ENCODE results near the gene CNOT4.
A peak's percentile ranks its signal among the peaks of the same experiment; 100 is the strongest.
"Not testable (repeated sequence)": the region's sequence is repeated elsewhere in the genome, so short reads cannot be mapped to it uniquely, and the experiment has no call there.

The CNOT4 gene

DNA sequence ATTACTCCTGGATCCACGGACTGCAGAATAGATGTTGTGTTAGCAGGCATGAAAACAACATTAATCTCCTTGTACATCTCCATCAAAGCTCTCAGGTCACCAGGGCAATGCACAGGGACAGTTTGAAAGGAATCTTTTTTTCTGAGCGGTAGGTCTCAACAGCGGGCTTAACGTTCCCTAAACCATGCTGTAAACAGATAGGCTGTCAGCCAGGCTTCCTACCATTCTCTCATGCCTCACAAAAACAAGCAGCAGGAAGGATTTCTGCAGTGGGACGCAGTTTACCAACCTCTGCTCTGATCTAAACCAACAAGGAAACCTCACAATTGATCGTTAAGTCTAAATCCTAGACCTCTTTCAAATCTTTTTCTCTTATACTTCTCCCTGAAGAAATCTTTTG, 50.8 kb downstream of the CNOT4 start:
- no peak for DNase-seq (ENCODE audit: low read depth in 3 of 3)

DNA sequence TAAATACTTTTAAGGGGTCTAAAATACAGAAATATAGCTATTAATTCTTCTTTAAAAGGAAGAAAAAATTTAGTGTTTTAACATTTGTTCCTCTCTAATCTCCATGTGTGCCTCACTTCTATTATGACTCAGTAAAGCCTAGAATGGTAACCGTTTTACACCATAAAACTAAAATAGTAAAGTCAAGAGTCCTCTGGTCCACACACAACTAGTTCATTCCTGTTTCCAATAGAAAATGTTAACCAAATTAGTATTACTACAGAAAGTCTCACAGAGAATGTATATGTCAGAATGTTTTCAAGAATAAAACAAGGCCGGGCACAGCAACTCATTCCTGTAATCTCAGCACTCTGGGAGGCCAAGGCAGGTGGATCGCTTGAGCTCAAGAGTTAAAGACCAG, 55.8 kb downstream of the CNOT4 start:
- no peak for DNase-seq (ENCODE audit: low read depth in 3 of 3)

- no peak for DNase-seq (ENCODE audit: low read depth in 3 of 3)
Observed at GRCh38 chr7:135449436-135449835, 60.5 kb downstream of the CNOT4 start.

DNA sequence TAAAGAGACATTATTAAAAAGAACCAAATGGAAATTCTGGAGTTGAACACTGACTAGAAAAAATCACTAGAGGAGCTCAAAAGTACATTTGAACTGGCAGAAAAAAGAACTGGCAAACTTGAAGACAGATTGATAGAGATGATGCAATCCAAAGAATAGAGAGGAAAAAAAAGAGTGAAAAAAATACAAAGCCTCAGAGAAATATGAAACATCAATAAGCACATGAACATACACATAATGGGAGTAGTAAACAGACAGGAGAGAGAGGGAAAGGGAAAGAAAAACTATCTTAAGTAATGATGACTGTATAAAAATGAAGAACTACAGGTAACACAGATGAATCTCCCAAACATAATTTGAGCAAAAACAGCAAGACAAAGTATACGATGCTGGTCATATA, 61.1 kb downstream of the CNOT4 start:
- no peak for DNase-seq (ENCODE audit: low read depth in 3 of 3)

DNA sequence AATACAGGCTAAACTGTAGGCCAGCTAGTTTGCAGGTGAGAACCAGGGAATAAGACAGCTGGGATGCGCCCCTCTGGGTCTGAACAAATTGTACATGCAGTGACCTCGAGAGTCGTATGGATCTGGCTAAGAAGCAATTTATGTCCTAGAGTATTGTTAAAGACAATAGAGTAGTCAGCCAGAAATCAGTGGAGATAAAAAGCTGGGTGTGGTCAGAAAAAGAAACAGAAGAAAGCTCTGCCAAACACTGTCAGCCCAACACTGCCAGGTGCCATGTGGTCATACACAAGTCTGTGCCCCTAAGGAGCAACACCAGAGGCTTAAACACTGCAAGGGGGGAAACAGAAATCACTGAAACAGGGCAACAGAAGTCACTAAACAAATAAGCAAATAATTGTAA, 62.2 kb downstream of the CNOT4 start:
- DNase-seq (ENCODE audit: low read depth in 3 of 3): no peak

DNA sequence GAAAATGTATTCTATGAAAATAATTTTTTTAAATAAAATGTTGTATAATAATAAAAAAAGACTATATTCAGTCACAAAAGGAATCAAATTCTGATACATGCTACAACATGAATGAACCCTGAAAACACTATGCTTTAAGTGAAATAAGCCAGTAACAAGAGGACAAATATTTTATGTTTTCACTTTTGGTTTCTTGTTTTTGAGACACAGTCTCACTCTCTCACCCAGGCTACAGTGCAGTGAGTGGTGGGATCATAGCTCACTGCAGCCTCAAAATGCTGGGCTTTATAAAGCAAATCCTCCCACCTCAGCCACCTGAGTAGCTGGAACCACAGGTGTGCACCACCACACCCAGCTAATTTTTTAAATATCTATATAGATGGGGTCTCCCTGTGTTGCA, 64.2 kb downstream of the CNOT4 start:
- no peak for DNase-seq (ENCODE audit: low read depth in 3 of 3)

DNA sequence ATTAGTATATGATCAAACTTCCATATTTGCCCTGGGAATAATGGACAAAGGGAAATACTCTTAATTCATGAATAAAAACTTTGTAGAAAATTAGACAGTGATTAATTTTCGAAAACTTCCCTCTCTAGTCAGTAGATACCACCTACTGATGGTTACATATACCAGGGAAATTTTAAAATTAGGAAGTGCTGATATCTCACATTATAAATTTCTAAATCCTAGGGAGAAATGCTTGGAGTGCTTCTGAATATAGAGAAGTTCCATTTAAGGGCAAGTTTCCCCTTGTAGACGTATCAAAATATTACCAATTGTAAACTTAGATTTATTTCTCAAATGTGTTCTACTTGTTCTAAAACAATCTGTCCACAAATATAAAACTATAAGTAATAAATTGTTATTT, 64.6 kb downstream of the CNOT4 start:
- not testable (repeated sequence) for DNase-seq (ENCODE audit: low read depth in 3 of 3)

DNA sequence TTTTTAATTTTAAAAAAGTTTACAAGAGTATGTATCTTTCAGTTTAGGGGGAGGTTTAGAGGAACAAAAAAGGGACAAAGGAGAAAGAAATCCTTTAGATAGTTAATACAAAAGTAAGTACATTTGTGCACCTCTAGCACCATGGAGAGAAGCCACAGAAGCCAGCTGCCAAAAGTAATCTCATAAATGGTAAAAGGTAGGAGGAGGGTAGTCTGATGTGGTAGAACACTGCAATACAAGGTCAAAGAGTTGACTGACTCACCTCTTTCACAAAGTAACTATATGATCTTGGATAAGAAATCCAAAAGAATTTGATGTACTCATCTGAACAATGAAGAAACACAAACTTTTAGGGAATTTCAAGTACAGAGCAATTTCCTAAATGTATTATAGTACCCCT, 68.1 kb downstream of the CNOT4 start:
- DNase-seq (ENCODE audit: low read depth in 3 of 3): no peak

DNA sequence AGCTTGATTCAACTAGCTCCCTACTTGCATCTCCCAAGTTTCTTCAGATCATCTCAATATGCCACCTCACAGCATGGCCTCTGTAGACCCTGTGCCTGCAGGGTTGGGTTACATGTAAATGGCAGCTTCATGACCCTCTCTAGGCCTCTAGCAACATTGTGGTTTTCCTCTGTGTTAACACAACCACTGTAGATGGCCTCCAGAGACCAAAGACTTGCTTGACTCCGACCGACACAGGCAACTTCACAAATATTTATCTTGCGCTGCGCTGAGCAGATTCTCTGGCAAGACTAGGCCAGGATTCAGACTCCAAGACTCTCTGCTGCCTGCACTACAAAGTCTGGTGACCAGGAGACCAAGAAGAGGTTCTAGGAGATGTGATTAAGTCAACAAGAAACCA, 75.9 kb downstream of the CNOT4 start:
- DNase-seq (ENCODE audit: low read depth in 3 of 3): no peak

DNA sequence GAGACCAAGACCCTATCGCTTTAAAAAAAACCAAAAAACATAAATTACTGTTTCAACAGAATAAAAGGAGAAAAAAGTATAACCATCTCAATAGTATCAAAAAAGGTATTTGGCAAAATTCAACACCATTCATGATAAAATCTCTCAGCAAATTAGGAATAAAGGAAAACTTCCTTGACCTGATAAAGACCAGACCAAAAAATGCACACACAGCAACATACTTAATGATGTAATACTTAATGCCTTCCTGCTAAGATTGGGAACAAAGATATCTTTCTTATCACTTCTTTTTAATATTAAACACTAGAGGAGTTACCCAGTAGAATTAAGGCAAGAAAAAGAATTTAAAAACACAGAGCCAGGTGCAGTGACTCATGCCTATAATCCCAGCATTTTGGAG, 79.3 kb downstream of the CNOT4 start:
- DNase-seq (ENCODE audit: low read depth in 3 of 3): no peak

DNA sequence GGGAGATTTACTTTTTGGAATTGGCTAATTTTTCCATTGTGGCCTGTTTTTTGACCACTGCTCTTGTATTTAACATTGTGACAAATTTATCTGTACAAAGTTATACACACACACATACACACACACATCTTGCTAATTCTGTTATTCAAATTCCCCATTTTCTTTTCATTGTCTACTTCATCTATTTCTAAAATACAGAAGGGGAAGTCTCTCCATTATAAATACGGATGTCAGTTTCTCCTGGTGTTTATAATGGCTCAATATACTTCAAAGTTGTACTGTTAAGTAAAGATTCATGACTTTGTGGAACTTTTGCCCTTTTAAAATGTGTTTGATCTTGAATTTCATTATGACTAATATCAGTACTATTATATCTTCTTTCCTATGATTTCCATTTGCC, 81.0 kb downstream of the CNOT4 start:
- DNase-seq (ENCODE audit: low read depth in 3 of 3): no peak

DNA sequence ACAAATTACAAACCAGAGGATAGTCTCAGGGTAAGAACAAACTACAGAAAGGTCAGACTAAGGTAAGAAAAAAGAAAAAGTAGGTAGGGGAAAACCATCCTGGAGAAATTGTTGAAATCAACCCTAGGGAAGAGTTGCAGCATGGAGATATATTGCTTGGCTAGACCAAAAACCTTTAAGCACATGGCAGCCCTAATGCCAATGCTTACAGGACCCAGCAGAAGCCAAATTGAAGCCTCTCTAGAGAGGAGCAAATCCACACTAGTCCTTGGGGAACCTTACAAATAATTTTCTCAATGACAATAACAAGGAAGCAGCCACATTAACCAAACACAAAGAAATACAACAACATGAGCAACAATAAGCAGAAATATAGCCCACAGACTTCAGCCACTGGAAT, 81.9 kb downstream of the CNOT4 start:
- DNase-seq (ENCODE audit: low read depth in 3 of 3): no peak

- DNase-seq (ENCODE audit: low read depth in 3 of 3): no peak
Observed at GRCh38 chr7:135427166-135427565, 82.7 kb downstream of the CNOT4 start.

DNA sequence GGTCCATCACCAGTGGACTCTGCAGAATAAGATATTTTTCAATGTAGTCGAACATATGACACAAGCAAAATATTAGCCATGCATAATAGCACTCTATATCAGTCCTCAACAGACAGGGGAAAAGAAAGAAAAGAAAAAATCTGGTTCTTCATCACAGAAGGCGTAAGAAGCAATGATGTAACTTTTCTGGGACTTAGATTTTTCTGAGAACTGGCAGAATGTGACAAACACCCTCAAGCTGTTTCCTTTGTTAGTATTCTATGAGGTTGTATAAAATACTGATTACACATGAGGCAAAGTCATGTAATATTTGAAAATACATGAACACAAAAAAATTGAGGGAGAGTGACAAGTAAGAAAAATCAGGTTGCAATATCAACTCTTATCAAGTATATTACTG, 84.9 kb downstream of the CNOT4 start:
- no peak for DNase-seq (ENCODE audit: low read depth in 3 of 3)

- no peak for DNase-seq (ENCODE audit: low read depth in 3 of 3)
Observed at GRCh38 chr7:135420786-135421185, 89.1 kb downstream of the CNOT4 start.

DNA sequence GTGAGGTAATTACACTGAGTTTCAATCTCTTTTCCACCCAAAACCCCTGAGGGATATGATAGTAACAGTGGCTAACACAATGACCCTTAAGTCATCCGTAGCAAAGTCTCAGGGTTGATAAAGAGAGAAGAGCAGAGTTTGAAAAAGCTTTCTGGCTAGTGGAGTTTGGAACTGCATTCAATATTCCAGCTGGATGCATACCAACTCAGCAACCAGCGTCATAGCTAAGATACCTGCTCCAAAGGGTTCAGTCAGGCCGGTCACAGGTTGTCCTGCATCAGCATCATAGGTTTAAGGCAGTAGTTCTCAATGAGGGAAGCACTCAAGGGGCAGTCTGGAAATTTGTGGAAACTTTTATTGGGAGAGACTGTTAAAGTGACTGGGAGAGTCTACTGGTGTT, 93.5 kb downstream of the CNOT4 start:
- DNase-seq (ENCODE audit: low read depth in 3 of 3): no peak

DNA sequence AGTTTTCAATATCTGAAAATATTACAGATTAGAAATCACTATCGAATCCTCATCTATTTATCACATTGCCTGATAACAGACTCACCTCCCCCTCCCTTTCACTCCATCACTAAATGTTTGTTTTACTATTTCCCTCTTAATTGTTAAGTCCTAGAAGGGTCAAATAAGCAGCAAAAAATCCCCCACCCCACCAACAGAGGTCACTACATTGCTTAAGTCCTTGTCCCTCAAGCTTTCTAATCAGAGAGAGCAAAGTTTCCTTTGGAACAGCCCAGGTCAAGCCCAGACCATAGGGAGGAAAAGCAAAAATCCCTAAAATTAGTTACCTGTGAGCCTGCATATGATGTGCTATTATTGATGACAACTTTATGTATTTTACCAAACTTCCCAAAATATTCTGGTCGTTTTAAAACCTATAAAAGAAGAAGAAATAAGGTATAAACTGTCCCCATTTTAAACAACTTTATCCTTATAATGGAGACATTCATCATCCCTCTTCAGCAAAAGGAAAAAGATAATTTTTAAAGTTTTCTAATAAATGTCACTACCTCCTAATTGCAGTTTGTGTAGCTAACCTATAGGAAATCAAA, 95.0 kb downstream of the CNOT4 start:
- peak in 1 of 3 experiments; percentile 4 for DNase-seq (ENCODE audit: low read depth in 3 of 3)

DNA sequence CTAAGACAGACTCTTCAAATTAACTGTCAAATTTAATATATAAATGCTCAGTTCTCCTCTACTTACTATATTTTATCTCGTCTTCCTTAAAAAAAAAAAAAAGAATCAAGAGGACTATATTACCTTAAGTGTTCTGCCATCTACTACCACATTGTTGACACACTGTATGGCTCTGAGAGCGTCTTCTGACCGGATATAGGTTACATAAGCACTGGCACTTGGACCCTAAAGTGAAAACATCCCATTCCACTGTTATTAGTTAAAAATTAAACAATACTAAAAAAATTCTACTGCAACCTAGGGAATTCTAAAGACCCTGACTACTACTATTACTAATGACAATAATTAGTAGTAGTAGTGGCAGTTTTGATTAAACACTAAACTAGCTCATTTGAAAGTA, 95.7 kb downstream of the CNOT4 start:
- no peak for DNase-seq (ENCODE audit: low read depth in 3 of 3)

DNA sequence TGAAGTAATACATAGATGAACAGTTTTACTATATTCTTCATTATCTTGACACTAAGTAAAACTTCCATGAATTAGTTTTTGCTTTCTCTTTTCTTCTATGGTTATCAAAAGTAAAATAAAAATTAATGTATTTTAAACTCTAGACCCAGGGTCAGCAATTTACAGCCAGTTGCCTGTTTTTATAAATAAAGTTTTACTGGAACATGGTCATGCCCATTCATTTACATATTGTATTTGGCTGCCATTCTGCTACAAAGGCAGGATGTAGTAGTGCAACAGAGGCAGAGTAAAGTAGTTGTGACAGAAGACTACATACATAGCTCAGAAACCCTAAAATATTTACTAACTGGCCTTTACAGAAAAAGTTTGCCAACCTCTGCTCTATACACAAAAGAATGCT, 98.8 kb downstream of the CNOT4 start:
- no peak for DNase-seq (ENCODE audit: low read depth in 3 of 3)

GRCh38 chr7:135410543-135410942, 99.4 kb downstream of the CNOT4 start:
- no peak for DNase-seq (ENCODE audit: low read depth in 3 of 3)

DNA sequence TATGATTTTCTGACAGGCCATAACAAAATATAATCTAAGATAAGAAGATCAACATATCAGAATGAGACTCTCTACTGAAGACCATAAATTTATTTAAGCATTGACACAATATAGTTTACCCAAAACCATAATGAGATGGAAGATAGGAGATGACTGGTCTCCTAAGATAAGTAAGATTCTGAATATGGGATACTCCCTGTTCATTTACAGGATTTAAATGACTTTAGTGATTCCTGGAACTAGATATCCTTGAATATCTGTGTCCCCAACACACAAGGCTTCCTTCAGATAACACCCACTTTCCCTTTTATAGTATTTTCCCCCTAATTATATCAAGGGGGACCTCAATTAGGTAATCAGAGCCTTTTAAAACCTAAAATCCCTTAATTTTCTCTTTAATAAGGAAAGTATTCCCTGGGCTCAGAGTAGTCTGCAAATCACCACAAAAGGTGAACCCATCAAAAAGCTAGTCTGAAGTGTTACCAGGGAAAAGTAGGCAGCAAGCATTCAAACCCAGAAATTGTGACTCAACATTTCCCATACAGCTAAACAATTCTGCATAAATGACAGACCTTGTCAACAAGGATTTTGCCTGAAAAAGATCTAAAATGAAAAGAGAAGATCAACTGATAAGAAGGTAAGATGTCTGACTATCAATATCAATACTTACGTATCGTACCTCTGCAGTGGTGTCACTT, 99.9 kb downstream of the CNOT4 start:
- DNase-seq (ENCODE audit: low read depth in 3 of 3): no peak

GRCh38 chr7:135407884-135408283, 102.0 kb downstream of the CNOT4 start:
- DNase-seq (ENCODE audit: low read depth in 3 of 3): no peak

GRCh38 chr7:135406918-135407317, 103.0 kb downstream of the CNOT4 start:
- no peak for DNase-seq (ENCODE audit: low read depth in 3 of 3)

DNA sequence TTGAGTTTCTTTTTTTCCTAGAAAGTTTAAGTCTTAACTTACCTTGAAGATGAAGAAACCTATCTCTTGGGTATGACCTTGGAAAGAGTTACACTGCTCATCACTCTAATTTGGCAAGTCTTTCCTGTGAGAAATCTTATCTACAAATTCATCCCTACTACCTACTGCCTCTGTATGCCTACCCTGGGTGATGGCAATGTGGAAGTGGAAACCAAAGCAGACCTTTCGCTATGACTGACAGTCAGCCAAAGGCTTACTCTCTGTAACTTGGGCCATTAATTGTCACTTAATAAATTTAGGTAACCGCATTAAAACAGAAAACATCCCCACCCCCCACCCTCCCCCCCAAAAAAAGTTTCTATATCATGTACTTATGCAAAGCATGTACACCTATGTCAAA, 103.9 kb downstream of the CNOT4 start:
- DNase-seq (ENCODE audit: low read depth in 3 of 3): no peak
